ENCODE data around the gene C1GALT1.
"Not testable (repeated sequence)": the region's sequence is repeated elsewhere in the genome, so short reads cannot be mapped to it uniquely, and the experiment has no call there.

Gene C1GALT1

DNA sequence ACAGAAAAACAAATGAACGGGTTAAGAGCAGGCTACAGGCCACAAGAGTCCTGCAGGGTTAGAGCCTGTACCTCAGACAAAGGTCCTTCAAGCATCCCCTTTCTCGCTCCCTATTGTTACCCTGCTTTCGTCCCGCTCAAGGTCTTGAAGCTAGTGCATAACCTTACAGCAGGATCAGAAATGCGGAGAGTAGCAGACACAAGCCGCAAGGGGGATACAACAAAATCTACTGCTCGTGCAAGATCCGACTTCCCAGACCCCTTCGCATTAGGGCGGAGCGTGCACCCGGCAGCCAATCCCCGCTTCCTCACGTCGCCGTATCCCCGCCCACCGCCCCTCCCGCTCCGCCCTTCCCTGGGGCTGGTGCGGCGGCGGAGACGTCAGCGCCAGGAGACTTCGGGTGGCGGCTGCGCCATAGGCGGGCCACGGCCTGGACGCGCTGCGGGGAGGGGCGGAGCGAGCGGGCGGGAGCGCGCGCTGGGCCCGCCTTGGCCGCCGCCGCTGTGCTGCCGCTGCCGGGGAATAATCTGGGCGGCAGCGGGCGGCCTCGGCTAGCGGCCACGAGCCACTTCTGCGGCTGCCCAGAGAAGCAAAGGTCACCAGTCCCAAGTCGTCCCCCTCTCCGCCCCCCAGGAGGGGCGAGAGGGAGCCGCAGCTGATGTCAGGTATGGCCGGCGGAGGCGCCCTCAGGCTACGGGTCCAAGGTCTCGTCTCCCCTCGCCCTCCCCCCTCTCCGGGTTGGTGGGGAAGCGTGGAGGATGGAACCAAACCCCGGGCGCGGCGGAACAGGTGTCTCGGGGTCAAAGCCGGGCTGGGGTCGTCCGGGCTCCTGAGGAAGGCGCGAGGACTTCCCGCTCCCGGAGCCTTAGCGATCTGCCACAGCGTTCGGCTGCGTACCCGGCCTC, at the start of gene C1GALT1:
Gene C1GALT1, plus strand, starts transcription at position 389 of the 905 bp plus-strand sequence. CDS start 51,776 bp downstream, outside the sequence.
- peak; percentile 98 to 99 for DNase-seq

GRCh38 chr7:7134046-7134445, 48.3 kb upstream of the C1GALT1 start:
- no peak for DNase-seq

DNA sequence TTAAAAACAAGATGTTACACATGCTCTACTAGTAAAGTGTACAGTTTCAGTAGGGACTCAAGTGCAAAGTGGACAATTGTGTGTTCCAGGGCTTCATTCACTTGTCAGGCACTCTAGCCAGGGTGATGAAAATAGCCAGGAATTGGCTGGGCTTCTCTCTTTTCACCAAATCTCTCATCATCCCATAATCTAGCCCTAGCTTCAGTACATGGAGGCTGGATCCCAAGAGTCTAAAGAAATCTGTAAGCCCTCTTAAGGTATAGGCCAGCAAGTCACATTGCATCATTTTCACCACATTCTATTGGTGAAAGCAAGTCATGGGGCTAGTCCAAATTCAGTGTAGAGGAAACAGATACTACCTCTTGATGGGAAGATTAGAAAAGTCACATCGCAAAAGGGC, 47.3 kb upstream of the C1GALT1 start:
- DNase-seq = no peak

DNA sequence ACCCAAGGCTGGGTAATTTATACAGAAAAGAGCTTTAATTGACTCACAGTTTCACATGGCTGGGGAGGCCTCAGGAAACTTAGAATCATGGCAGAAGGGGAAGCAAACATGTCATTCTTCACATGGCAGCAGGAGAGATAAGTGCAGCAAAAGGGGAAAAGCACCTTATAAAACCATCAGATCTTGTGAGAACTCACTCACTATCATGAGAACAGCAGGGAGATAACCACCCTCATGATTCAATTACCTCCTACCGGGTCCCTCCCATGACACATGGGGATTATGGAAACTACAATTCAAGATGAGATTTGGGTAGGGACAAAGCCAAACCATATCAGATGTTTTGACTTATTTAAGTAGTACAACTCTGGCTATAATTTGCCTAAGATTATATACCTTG, 46.4 kb upstream of the C1GALT1 start:
- DNase-seq = not testable (repeated sequence)

DNA sequence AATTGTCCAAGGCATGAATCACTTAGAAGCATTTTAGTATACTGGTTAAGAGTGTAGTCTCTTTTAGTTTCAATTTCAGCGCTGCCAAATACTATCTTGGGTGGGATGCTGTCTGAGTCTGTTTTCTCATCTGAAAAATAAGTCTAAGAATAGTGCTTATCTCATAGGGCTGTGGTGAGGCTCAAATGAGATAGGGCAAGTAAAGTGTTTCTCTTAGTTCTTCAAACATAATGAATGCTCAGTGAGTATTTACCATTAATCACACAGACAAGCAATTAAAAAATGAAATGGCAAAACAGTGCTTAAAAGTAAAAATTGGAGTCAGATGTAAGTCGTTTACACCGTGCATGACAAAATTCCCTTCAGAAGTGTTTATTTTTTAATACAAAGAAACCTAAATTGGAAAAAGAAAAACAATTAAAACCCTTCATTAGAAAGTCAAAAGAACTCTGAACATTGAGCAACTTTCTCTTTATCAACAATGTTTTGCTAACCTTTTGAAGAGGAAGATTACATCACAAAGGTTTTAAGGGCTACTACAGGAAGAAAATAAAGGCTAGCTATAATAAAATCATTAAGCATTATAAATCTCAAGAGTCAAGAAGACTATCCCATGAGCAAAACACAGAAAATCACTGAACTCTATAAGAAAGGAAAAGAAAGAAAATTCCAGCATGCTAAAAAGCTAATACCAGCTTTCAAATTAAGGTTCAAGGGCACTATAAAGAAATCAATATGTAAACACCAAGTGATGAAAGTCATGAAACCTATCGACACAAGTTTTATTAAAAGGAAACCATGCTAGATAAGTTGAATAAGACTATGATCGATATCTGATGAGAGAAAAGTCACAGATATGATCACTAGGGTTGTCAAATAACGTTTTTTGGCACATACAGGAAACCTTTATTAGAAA, 45.6 kb upstream of the C1GALT1 start:
- no peak for DNase-seq

DNA sequence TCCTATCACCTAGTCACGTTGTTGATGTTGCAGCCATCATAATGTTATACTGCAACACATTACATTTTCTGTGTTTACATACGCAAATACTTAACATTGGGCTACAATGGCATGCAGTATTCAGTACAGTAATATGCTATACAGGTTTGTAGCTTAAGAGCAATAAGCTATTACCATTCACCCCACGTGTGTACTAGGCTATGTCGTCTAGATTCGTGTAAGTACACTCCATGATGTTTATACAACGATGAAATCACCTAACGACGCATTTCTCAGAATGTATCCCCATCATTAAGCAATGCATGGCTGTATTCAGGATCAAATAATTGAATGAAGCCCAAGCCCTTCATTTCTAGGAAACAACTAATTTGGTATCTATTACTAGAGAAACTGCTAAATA, 43.4 kb upstream of the C1GALT1 start:
- DNase-seq = no peak

DNA sequence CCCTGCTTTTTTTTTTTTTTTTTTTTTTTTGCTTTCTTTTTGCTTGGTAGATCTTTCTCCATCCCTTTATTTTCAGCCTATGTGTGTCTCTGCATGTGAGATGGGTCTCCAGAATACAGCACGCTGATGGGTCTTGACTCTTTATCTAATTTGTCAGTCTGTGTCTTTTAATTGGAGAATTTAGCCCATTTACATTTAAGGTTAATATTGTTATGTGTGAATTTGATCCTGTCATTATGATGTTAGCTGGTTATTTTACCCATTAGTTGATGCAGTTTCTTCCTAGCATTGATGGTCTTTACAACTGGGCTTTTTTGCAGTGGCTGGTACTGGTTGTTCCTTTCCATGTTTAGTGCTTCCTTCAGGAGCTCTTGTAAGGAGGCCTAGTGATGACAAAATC, 38.9 kb upstream of the C1GALT1 start:
- not testable (repeated sequence) for DNase-seq

- DNase-seq = not testable (repeated sequence)
Observed at GRCh38 chr7:7145151-7145550, 37.2 kb upstream of the C1GALT1 start.

DNA sequence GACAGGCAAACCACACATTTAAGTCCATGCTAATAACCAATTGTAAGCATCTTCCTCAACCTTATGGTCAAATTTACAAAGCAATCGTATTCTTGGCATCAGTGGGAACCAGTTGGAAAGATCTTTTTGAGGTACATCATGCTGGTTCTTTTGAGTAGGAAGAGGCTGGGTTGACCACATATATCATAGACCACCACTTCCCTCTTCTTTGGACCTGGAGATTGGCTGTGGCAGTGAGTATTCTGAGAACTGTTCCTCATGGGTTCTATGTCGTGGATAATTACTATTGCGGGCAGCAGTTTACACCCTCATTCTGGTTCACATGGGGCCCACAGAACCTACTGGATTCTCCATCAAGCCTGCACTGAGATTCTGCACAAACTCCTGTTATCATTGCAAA, 35.5 kb upstream of the C1GALT1 start:
- no peak for DNase-seq

GRCh38 chr7:7148798-7149481, 33.4 kb upstream of the C1GALT1 start:
- DNase-seq = no peak

DNA sequence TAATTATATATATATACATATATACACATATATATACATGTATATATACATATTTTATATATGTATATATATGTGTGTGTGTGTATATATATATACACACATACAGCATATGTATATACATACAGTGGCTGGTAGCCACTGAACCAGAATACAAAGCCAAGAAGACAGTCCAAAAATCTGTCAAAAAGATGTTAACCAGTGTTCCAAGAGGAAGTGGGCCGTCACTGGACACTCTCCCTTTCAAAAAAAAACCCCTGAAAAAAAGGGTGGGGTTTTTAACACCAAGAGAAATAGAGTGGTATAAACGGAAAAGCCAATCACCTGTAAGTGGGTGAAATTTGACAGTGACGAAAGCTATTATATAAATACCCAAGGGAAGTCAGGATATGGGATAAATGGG, 31.1 kb upstream of the C1GALT1 start:
- no peak for DNase-seq

DNA sequence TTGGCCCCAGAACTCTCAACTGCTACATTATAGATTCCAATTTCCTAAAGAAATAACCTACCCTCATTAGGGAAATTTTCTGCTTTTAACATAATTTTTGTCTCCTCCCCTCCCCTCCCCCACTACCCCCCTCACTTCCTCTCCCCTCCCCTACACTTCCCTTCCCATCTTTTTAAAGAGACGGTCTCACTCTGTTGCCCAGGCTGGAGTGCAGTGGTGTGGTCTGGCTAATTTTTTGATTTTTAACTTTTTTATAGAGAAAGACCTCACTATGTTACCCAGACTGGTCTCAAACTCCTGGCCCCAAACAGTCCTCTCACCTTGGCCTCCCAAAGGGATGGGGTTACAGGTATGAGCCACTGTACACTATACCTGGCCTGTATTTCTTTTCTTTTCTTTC, 30.5 kb upstream of the C1GALT1 start:
- DNase-seq = no peak

- DNase-seq = no peak
Observed at GRCh38 chr7:7152315-7152714, 30.0 kb upstream of the C1GALT1 start.

DNA sequence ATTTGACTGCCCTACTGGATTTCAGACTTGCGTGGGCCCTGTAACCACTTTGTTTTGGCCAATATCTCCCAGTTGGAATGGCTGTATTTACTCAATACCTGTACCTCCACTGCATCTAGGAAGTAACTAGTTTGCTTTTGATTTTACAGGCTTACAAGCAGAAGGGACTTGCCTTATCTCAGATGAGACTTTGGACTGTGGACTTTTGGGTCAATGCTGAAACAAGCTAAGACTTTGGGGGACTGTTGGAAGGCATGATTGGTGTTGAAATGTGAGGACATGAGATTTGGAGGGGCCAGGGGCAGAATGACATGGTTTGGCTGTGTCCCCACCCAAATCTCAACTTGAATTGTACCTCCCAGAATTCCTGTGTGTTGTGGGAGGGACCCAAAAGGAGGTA, 28.0 kb upstream of the C1GALT1 start:
- DNase-seq = not testable (repeated sequence)

DNA sequence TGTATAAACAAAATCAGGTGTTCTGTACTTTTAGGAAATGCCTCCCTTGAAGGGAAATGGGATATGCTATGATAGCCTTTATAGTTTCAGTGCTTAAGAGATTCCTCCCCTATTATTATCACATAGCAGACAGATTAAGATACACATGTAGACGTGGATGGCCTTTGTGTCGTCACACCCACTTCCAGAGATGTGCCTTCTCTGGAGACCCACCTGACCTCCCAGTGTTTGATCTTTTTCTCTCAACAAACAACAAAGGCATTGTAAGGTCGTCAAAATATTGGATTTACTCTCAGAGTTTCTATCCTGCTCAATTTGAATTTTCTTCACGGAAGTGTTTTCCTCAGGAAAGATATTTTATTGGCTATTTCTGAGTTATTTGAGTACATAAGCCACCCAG, 25.7 kb upstream of the C1GALT1 start:
- DNase-seq = no peak

DNA sequence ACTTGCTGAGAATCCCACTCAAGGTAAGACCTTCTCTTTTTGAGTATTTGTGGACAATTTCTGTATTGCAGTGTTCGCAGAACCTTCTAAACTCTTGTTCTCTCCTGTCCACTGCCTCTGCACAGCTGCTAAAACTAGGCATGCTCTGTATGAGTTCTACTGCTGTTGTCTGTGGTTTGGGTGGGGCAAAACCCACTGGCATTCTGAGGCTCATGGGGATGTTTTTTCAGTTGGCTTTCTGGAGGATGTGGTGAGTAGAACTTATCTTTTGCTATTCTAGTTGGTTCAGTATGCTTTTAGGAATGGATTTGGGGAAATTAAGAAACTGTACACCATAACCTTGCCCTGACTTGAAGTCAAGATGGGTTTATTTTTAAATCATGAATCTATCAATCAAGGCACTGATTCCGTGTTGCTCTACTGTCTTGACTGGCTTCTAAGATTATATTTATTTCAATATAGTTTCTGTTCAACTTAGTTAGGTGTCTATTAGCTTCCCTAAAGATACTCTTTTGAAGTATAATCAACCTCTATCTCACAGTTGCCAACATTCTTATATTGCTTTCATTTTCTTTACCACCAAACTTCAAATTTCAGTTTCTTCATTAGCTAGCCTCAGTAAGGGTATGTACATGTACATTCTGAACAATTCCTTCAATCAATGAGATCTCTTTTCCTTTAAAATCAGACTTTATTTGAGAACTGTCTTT, 25.0 kb upstream of the C1GALT1 start:
- DNase-seq = no peak

GRCh38 chr7:7157887-7158271, 24.5 kb upstream of the C1GALT1 start:
- DNase-seq = no peak

GRCh38 chr7:7159063-7159658, 23.2 kb upstream of the C1GALT1 start:
- DNase-seq = no peak

- no peak for DNase-seq
Observed at GRCh38 chr7:7164591-7164990, 17.8 kb upstream of the C1GALT1 start.

DNA sequence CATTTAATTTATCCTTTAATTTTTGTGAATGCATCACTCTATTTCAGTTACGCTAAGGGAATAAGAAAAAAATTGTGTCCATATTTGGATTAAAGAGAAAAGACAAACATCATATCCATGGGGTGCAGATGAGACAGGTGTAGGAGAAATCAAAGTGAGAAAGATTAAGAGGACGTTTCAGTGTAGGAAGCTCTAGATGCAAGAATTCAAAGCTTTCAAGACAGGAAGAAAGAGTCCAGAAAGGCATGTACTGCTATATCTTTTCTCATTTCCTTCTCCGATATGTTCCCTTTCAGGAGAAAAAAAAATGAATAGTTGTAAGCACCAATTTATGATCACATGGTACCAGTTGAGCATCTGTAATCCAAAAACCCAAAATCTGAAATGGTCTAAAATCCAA, 17.0 kb upstream of the C1GALT1 start:
- DNase-seq = no peak

DNA sequence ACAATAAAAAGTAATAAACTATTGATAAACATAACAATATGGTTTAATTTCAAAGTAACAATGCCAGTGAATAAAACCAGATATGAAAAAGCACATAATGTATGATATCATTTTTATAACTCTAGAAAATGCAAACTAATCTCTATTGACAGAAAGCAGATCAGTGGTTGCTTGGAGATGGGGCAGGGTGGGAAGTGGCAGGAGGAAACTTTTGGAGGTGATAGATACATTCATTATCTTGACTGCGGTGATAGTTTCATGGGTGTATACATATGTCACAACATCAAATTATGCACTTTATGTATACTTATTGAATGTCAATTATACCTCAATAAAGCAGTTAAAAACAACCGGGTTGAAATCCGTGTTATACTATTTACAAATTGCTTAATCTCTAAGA, 16.0 kb upstream of the C1GALT1 start:
- no peak for DNase-seq

- no peak for DNase-seq
Observed at GRCh38 chr7:7169296-7169695, 13.0 kb upstream of the C1GALT1 start.

Measured in NCI-H2081 (cell line).